Liver (tissue), 9 donors: ENCODE data around the gene PARD3B. TPM values are rescaled to one million over a fixed set of nuclear protein-coding genes. Genes with fewer than 3 reads are reported as not detected.

Experiments
- DNase-seq: peaks from one replicate; pipeline ENCODE4 v3.0.0-alpha.2; 2017; ENCODE audit warnings: low spot score
- H3K27ac ChIP-seq, 2 donors: one replicate each; pipeline ENCODE4 v1.7.0; 2013; ENCODE audit warnings: inconsistent platforms in 2 of 2, low read length in 2 of 2, control low read depth in 1 of 2, low read depth in 1 of 2, mild to moderate bottlenecking in 1 of 2
- H3K27me3 ChIP-seq, 4 donors: one replicate each; pipeline versions ENCODE4 v1.6.1 to v1.7.0; 2013; ENCODE audit warnings: low read length in 3 of 4, inconsistent platforms in 1 of 4, mild to moderate bottlenecking in 1 of 4, moderate library complexity in 1 of 4; ENCODE audit not compliant: control insufficient read depth in 4 of 4, insufficient read depth in 4 of 4
- H3K36me3 ChIP-seq, 4 donors: one replicate each; pipeline versions ENCODE4 v1.6.1 to v1.7.0; 2013; ENCODE audit warnings: low read length in 3 of 4, mild to moderate bottlenecking in 3 of 4, low read depth in 1 of 4, moderate library complexity in 1 of 4; ENCODE audit not compliant: control insufficient read depth in 4 of 4, insufficient read depth in 3 of 4
- H3K4me1 ChIP-seq, 4 donors: one replicate each; pipeline versions ENCODE4 v1.6.1 to v1.7.0; 2013; ENCODE audit warnings: low read length in 3 of 4, mild to moderate bottlenecking in 3 of 4, moderate library complexity in 1 of 4; ENCODE audit not compliant: control insufficient read depth in 4 of 4, insufficient read depth in 4 of 4
- H3K4me3 ChIP-seq, 3 donors: one replicate each; pipeline versions ENCODE4 v1.6.1 to v1.7.0; 2013; ENCODE audit warnings: low read length in 3 of 3, control low read depth in 1 of 3, low read depth in 1 of 3, mild to moderate bottlenecking in 1 of 3
- H3K9ac ChIP-seq, 2 donors: one replicate each; pipeline ENCODE4 v1.7.0; 2013; ENCODE audit warnings: low read length in 2 of 2, mild to moderate bottlenecking in 2 of 2, moderate library complexity in 2 of 2, control low read depth in 1 of 2, low read depth in 1 of 2
- H3K9me3 ChIP-seq, 4 donors: one replicate each; pipeline versions ENCODE4 v1.6.1 to v1.7.0; 2013; ENCODE audit warnings: low read length in 3 of 4; ENCODE audit not compliant: control insufficient read depth in 4 of 4
- CTCF ChIP-seq: fragments of 150-350 bp; IDR thresholded peaks from 2 replicates; pipeline ENCODE4 v1.5.1; 2017; ENCODE audit warnings: improper control_type of control experiment, low read depth, low read length; ENCODE audit not compliant: missing input control
- EGR1 ChIP-seq, 2 donors: IDR thresholded peaks; 2 replicates each; pipeline ENCODE4 v1.6.1; 2016 to 2018; ENCODE audit warnings: antibody characterized with exemption in 2 of 2, low read depth in 2 of 2
- FOXA1 ChIP-seq: IDR thresholded peaks from 2 replicates; pipeline ENCODE4 v1.6.1; 2016; ENCODE audit warnings: antibody characterized with exemption
- FOXA2 ChIP-seq: IDR thresholded peaks from 2 replicates; pipeline ENCODE4 v1.6.1; 2016; ENCODE audit warnings: antibody characterized with exemption
- GABPA ChIP-seq, 2 donors: IDR thresholded peaks in 1 of 2; conservative IDR thresholded peaks in 1 of 2; 2 replicates each; pipeline ENCODE4 v1.6.1; 2016; ENCODE audit warnings: antibody characterized with exemption in 2 of 2, mild to moderate bottlenecking in 1 of 2, moderate library complexity in 1 of 2
- HNF4A ChIP-seq, 2 donors: conservative IDR thresholded peaks; 2 replicates each; pipeline ENCODE4 v1.6.1; 2016; ENCODE audit warnings: antibody characterized with exemption in 2 of 2, mild to moderate bottlenecking in 2 of 2
- HNF4G ChIP-seq: IDR thresholded peaks from 2 replicates; pipeline ENCODE4 v1.6.1; 2016; ENCODE audit warnings: antibody characterized with exemption
- JUND ChIP-seq, 2 donors: IDR thresholded peaks; 2 replicates each; pipeline ENCODE4 v1.6.1; 2016; ENCODE audit warnings: antibody characterized with exemption in 2 of 2
- NR2F2 ChIP-seq: IDR thresholded peaks from 2 replicates; pipeline ENCODE4 v1.6.1; 2016; ENCODE audit warnings: antibody characterized with exemption
- RAD21 ChIP-seq, 2 donors: IDR thresholded peaks; 2 replicates each; pipeline ENCODE4 v1.6.1; 2016; ENCODE audit warnings: antibody characterized with exemption in 2 of 2, mild to moderate bottlenecking in 2 of 2
- RXRA ChIP-seq, 2 donors: IDR thresholded peaks; 2 replicates each; pipeline ENCODE4 v1.6.1; 2017 to 2018; ENCODE audit warnings: antibody characterized with exemption in 2 of 2, mild to moderate bottlenecking in 1 of 2
- SP1 ChIP-seq: IDR thresholded peaks from 2 replicates; pipeline ENCODE4 v1.6.1; 2018; ENCODE audit warnings: antibody characterized with exemption, mild to moderate bottlenecking
- TAF1 ChIP-seq: conservative IDR thresholded peaks from 2 replicates; pipeline ENCODE4 v1.6.1; 2016; ENCODE audit warnings: antibody characterized with exemption, mild to moderate bottlenecking
- YY1 ChIP-seq: IDR thresholded peaks from 2 replicates; pipeline ENCODE4 v1.6.1; 2016; ENCODE audit warnings: antibody characterized with exemption, mild to moderate bottlenecking
- ZBTB33 ChIP-seq: IDR thresholded peaks from 2 replicates; pipeline ENCODE4 v1.6.1; 2016; ENCODE audit warnings: antibody characterized with exemption
- WGBS: extraction: QIAGEN DNeasy Blood & Tissue Kit; methylation state at CpG from one replicate; pipeline ENCODE4 v1.1.7; 2013; 5-methylcytosine and 5-hydroxymethylcytosine counted together
- polyA plus RNA-seq, 2 donors: library from polyadenylated mRNA; stranded (reverse) in 1 of 2; unstranded in 1 of 2; fragments of 200-250 nt in 1 of 2; fragments of >200 nt in 1 of 2; fragmentation: Nextera tagmentation in 1 of 2; extraction: Ambion mirVana in 1 of 2; gene quantifications; one replicate each; pipeline versions ENCODE4 v1.2.1 to v1.2.3, GENCODE V29; 2013 to 2015
- total RNA-seq, 2 donors: library from RNA; depleted of rRNA; stranded (reverse); fragments of >200 nt; gene quantifications; one replicate each; pipeline ENCODE4 v1.2.3, GENCODE V29; 2014
- TF ChIP-seq, protein P1 (sequence below): IDR thresholded peaks from 2 replicates; pipeline ENCODE4 v1.6.1; 2016; ENCODE audit warnings: antibody characterized with exemption, mild to moderate bottlenecking
- TF ChIP-seq, protein P2 (sequence below): IDR thresholded peaks from 2 replicates; pipeline ENCODE4 v1.6.1; 2016; ENCODE audit warnings: antibody characterized with exemption
- donor health status: healthy.
- donor health status: healthy.
- donor health status: healthy.
- donor health status: healthy.
- donor health status: healthy.

PARD3B gene
- total and polyA plus RNA-seq, 4 donors = 1.1 to 10.3 (median 3.7) TPM

DNA sequence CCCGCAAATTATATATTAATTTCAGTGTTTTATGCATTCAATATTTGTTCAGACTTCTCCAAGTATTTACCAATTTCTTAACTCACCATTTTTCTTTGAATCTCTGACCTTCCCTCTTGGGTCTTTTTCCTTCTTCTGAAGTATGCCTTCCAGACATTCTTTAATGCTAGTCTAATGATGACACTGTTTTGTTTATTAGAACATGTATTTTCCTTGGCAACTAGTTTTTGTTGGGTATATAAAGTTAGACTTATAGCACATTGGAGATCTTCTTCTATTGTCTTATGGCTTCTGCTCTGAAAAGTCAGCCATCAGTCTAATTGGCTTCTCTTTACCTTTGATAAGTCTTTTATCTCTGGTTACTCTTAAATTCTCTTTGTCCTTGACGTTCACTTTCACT, 713.8 kb downstream of the PARD3B start:
- 93% methylated on average over 2 of the region's 2 CpGs for WGBS
- no peak for DNase-seq
- H3K4me3 ChIP-seq = no peak overlapping the region
- TF ChIP-seq ZBTB33 (no peak), RAD21 (IDR thresholded peaks at IDR 0.05) (no peak), YY1 (no peak), HNF4A (conservative IDR thresholded peaks at IDR 0.05) (no peak), CTCF (no peak), GABPA (IDR thresholded peaks at IDR 0.05 in 1 of 2, conservative IDR thresholded peaks at IDR 0.05 in 1 of 2) (no peak), FOXA1 (no peak), HNF4G (no peak), JUND (IDR thresholded peaks at IDR 0.05) (no peak), NR2F2 (no peak), EGR1 (IDR thresholded peaks at IDR 0.05; ENCODE audit: low read depth in 2 of 2) (no peak), SP1 (no peak), FOXA2 (no peak)
- TF ChIP-seq, protein P1, sequence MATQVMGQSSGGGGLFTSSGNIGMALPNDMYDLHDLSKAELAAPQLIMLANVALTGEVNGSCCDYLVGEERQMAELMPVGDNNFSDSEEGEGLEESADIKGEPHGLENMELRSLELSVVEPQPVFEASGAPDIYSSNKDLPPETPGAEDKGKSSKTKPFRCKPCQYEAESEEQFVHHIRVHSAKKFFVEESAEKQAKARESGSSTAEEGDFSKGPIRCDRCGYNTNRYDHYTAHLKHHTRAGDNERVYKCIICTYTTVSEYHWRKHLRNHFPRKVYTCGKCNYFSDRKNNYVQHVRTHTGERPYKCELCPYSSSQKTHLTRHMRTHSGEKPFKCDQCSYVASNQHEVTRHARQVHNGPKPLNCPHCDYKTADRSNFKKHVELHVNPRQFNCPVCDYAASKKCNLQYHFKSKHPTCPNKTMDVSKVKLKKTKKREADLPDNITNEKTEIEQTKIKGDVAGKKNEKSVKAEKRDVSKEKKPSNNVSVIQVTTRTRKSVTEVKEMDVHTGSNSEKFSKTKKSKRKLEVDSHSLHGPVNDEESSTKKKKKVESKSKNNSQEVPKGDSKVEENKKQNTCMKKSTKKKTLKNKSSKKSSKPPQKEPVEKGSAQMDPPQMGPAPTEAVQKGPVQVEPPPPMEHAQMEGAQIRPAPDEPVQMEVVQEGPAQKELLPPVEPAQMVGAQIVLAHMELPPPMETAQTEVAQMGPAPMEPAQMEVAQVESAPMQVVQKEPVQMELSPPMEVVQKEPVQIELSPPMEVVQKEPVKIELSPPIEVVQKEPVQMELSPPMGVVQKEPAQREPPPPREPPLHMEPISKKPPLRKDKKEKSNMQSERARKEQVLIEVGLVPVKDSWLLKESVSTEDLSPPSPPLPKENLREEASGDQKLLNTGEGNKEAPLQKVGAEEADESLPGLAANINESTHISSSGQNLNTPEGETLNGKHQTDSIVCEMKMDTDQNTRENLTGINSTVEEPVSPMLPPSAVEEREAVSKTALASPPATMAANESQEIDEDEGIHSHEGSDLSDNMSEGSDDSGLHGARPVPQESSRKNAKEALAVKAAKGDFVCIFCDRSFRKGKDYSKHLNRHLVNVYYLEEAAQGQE = no peak
- TF ChIP-seq, protein P2, sequence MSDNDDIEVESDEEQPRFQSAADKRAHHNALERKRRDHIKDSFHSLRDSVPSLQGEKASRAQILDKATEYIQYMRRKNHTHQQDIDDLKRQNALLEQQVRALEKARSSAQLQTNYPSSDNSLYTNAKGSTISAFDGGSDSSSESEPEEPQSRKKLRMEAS = no peak
- no peak overlapping the region for H3K9ac ChIP-seq
- no peaks in the 10 kb centered on the region for H3K27me3 ChIP-seq
- H3K9me3 ChIP-seq = no peaks in the 10 kb centered on the region
- no peak overlapping the region for H3K27ac ChIP-seq
- H3K36me3 ChIP-seq = no peaks in the 10 kb centered on the region
- H3K4me1 ChIP-seq = no peaks in the 10 kb centered on the region

DNA sequence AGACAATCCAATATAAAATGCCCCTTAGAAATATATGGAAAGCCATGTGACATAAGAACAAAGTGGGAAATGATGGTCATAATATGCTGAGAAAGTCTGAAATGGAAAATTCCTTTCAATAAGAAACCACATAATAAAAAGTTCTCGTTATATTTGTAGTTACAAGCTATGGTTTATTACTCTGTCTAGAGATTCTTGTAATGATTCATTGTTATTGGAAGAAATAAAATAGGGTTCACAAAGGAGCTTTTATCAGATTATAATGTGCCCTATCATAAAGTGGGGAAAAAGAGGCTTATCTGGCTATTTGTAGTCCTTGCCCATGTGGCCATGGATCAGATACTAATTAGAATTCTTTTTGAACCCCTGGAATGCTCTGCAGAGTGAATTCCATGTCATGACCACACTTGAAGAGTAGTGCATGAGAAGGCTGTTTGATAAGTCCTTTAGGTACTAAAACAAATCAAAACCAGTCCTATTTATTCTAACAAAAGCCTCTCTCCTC, 716.3 kb downstream of the PARD3B start:
- TF ChIP-seq, protein P1 = no peak
- TF ChIP-seq SP1 (no peak), TAF1 (no peak), RXRA (IDR thresholded peaks at IDR 0.05) (no peak), HNF4G (no peak)
- TF ChIP-seq, protein P2 = no peak

More for the DNA sequence above, 716.3 kb downstream of the PARD3B start:
- Histone ChIP-seq H3K9ac (no peak overlapping the region), H3K27me3 (no peaks in the 10 kb centered on the region), H3K4me1 (no peaks in the 10 kb centered on the region), H3K9me3 (no peaks in the 10 kb centered on the region), H3K4me3 (no peak overlapping the region), H3K36me3 (no peaks in the 10 kb centered on the region), H3K27ac (no peak overlapping the region)
- no peak for DNase-seq
- WGBS = 85% methylated on average over 1 of the region's 1 CpG
